WERI-Rb-1 (cell line): ENCODE results near the gene FHAD1.

Source experiments
- DNase-seq: peaks from one replicate; pipeline ENCODE4 v3.0.0-alpha.2; 2020
- H3K27ac ChIP-seq: fragments of 250-450 bp; sonication (Bioruptor Pico); 2 replicates; pipeline ENCODE4 v1.5.1; 2020; ENCODE audit warnings: mild to moderate bottlenecking, moderate library complexity
- H3K27me3 ChIP-seq: fragments of 250-450 bp; sonication (Bioruptor Pico); 2 replicates; pipeline ENCODE4 v1.5.1; 2021; ENCODE audit warnings: mild to moderate bottlenecking, low read depth, moderate library complexity; ENCODE audit not compliant: insufficient read depth, severe bottlenecking
- H3K36me3 ChIP-seq: fragments of 250-450 bp; sonication (Bioruptor Pico); 2 replicates; pipeline ENCODE4 v1.5.1; 2020; ENCODE audit warnings: mild to moderate bottlenecking, moderate library complexity
- H3K4me3 ChIP-seq: 2 replicates; pipeline ENCODE4 v1.5.1; 2011; ENCODE audit warnings: low read depth, mild to moderate bottlenecking, control low read depth, low read length
- H3K9me3 ChIP-seq: fragments of 250-450 bp; sonication (Bioruptor Pico); 2 replicates; pipeline ENCODE4 v1.5.1; 2021; ENCODE audit warnings: mild to moderate bottlenecking, moderate library complexity; ENCODE audit not compliant: severe bottlenecking
- TF ChIP-seq, protein P1 (sequence below): IDR thresholded peaks from 2 replicates; pipeline ENCODE4 v1.5.1; 2011; ENCODE audit warnings: low read depth, mild to moderate bottlenecking, control low read depth, inconsistent platforms, low read length

Gene FHAD1

GRCh38 chr1:15220024-15220392 is 27.0 kb upstream of the FHAD1 start:
- Histone ChIP-seq H3K9me3 (peaks cover 2% of the 10 kb centered on the region), H3K27ac (no peak overlapping the region), H3K4me3 (no peak overlapping the region), H3K27me3 (no peaks in the 10 kb centered on the region), H3K36me3 (peaks cover 29% of the 10 kb centered on the region)
- DNase-seq, result no peak
- TF ChIP-seq, protein P1, sequence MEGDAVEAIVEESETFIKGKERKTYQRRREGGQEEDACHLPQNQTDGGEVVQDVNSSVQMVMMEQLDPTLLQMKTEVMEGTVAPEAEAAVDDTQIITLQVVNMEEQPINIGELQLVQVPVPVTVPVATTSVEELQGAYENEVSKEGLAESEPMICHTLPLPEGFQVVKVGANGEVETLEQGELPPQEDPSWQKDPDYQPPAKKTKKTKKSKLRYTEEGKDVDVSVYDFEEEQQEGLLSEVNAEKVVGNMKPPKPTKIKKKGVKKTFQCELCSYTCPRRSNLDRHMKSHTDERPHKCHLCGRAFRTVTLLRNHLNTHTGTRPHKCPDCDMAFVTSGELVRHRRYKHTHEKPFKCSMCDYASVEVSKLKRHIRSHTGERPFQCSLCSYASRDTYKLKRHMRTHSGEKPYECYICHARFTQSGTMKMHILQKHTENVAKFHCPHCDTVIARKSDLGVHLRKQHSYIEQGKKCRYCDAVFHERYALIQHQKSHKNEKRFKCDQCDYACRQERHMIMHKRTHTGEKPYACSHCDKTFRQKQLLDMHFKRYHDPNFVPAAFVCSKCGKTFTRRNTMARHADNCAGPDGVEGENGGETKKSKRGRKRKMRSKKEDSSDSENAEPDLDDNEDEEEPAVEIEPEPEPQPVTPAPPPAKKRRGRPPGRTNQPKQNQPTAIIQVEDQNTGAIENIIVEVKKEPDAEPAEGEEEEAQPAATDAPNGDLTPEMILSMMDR, result no peak

DNA sequence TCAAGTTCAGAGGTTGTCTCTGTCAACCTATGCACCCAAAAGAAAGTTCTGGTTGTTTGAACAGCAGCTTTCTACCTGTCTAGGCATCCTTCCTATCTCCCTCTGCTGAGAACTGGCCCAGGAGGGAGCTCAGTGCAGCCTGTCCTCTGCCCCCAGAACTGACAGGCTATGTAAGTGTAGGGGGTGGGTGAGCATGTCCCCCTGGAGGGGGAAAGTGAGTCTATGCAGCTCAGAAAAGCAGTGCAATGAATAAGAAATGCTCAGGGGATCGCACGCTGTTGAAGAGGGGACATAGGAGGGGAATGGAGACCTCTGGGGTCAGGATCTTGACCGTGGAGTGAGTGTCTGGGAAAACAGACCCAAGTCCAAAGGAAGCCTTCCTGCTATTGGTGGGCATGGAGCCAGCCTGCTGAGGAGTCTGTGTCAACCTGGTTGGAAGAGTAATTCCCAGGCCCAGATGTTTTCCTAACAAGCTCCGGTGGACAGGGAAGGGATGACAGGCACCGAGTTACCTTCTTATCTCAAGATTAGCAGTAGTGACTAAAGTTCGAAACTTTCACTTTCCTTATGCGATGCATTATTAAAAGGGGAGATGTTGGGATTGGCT is 26.1 kb upstream of the FHAD1 start:
- Histone ChIP-seq H3K27ac (no peak overlapping the region), H3K36me3 (peaks cover 25% of the 10 kb centered on the region)

GRCh38 chr1:15222653-15223303 is 24.2 kb upstream of the FHAD1 start:
- Histone ChIP-seq H3K27ac (no peak overlapping the region), H3K4me3 (no peak overlapping the region), H3K36me3 (peaks cover 25% of the 10 kb centered on the region), H3K9me3 (peaks cover 2% of the 10 kb centered on the region), H3K27me3 (no peaks in the 10 kb centered on the region)
- DNase-seq, result no peak
- TF ChIP-seq, protein P1, result no peak

More for the DNA sequence above, 26.1 kb upstream of the FHAD1 start:
- Histone ChIP-seq H3K4me3 (no peak overlapping the region), H3K9me3 (peaks cover 2% of the 10 kb centered on the region), H3K27me3 (no peaks in the 10 kb centered on the region)
- DNase-seq, result no peak
- TF ChIP-seq, protein P1, result no peak

GRCh38 chr1:15224259-15224869 is 22.7 kb upstream of the FHAD1 start:
- Histone ChIP-seq H3K4me3 (no peak overlapping the region), H3K9me3 (no peaks in the 10 kb centered on the region), H3K36me3 (peaks cover 13% of the 10 kb centered on the region), H3K27me3 (no peaks in the 10 kb centered on the region), H3K27ac (no peak overlapping the region)
- DNase-seq, result no peak
- TF ChIP-seq, protein P1, result no peak

DNA sequence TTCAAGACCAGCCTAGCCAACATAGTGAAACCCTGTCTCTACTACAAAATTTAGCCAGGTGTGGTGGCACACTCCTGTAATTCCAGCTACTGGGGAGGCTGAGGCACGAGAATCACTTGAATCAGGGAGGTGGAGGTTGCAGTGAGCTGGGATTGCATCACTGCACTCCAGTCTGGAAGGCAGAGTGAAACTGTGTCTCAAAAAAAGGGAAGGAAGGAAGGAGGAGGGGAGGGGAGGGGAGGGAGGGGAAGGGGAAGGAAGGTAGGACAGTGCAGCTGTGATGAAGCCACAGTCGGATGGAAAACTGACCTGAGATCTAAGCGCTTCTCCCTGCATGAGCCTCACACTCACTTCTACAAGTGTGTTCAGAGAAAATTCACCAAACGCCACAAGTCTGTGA is 22.0 kb upstream of the FHAD1 start:
- TF ChIP-seq, protein P1, result no peak
- Histone ChIP-seq H3K4me3 (no peak overlapping the region), H3K36me3 (peaks cover 6% of the 10 kb centered on the region), H3K9me3 (no peaks in the 10 kb centered on the region), H3K27ac (no peak overlapping the region), H3K27me3 (no peaks in the 10 kb centered on the region)
- DNase-seq, result no peak
